ENCODE measurements around the gene PTH1R. TPM values are rescaled to one million over a fixed set of nuclear protein-coding genes. Genes with fewer than 3 reads are reported as not detected.
A peak's percentile ranks its signal among the peaks of the same experiment; 100 is the strongest.

Gene PTH1R
- total RNA-seq, 2 donors from 2014 or later = 5.6 to 8.9 TPM

DNA sequence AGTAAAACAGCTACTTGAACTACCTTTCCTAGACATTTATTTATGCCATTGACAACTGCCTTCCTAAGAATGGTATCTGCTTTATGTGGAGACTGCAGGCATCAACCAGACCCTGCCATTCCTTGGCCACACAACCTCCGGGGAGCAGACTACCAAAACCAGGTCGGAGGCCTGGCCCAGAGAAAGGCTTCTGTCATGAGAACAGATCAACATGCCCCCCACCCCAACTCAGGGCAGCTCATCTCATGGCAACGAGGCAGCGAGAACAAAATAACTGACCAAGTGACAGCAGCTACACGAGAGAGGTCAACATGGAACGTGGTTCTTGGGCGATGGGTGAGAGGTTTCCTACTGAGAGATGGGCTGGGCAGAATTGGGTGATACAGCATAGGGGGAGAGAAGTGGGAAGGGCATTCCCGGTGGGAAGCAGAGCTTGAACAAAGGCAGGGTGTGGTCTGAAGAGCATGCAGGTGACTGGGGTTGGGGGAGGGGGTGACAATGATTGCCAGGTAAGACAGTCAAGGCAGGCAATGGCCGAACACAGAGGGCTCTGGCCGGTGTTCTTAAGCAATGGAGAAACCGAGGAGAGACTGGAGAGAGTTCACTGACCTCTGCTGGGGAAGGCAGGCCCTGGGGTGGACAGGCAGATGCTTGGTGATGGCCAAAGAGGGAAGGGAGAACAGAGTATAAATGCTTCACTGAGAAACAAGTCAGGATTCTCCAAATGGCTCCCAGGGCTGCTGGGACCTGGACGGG, 65.1 kb downstream of the PTH1R start:
- TF ChIP-seq, protein P1, sequence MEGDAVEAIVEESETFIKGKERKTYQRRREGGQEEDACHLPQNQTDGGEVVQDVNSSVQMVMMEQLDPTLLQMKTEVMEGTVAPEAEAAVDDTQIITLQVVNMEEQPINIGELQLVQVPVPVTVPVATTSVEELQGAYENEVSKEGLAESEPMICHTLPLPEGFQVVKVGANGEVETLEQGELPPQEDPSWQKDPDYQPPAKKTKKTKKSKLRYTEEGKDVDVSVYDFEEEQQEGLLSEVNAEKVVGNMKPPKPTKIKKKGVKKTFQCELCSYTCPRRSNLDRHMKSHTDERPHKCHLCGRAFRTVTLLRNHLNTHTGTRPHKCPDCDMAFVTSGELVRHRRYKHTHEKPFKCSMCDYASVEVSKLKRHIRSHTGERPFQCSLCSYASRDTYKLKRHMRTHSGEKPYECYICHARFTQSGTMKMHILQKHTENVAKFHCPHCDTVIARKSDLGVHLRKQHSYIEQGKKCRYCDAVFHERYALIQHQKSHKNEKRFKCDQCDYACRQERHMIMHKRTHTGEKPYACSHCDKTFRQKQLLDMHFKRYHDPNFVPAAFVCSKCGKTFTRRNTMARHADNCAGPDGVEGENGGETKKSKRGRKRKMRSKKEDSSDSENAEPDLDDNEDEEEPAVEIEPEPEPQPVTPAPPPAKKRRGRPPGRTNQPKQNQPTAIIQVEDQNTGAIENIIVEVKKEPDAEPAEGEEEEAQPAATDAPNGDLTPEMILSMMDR (IDR thresholded peaks at IDR 0.05) = no peak
- DNase-seq (ENCODE audit: low spot score) = no peak
- no peak overlapping the region for H3K4me3 ChIP-seq
- no peaks in the 10 kb centered on the region for H3K27me3 ChIP-seq (replicated peaks; ENCODE audit: insufficient read depth)
- ATAC-seq (ENCODE audit: insufficient number of reproducible peaks, low FRiP score, low read depth) = no peak
- no peaks in the 10 kb centered on the region for H3K9me3 ChIP-seq
- H3K36me3 ChIP-seq = peaks cover 10% of the 10 kb centered on the region
- H3K4me1 ChIP-seq (ENCODE audit: control insufficient read depth in 1 of 2, low read depth in 2 of 2) = peaks cover 14 to 38% of the 10 kb centered on the region in 2 donors
- no peak overlapping the region for H3K27ac ChIP-seq

DNA sequence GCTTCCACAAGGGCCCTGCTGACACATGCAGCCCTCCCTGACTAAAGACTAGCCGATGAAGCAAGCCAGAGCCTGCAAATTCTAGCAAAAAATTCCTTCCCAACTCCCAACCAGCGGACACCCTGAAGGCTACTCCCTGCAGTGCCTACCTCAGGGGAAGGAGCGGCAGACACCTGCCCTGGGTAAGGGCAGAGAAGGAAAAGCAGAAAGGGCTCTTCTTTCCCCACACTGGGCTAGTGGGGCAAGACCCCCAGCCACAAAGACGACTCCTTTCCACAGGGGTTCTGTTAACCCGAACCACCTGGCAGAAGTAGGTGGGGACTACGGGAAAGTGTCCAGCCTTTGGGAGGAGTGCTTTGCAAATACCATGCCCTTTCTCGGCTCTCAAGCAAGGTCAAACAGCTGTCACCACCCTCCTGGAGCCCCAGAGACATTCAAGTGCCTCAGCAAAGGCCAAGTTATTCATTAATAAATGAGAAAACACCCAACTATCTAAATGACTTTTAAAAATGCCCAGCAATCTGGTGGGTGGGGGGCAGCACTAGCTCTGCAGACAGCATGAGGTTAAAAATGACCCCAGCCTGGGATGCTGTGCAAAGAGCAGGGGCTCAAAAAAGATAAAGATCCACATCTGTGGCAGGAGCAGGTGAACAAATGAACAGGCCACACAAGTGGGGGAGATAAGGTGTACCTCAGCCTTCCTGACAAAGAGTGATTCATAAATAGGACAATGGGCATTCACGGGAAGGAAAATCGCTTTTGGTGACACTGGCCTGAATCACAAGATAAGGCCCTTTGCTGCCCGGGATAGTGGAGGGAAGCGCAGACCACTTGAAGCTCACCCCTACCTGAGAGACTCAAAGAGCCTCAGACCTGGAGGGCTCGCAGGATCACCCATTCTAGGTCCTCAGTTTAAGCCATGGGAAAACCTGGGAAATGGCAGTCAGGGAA, 66.0 kb downstream of the PTH1R start:
- TF ChIP-seq, protein P1 (IDR thresholded peaks at IDR 0.05) = no peak
- H3K4me1 ChIP-seq (ENCODE audit: control insufficient read depth in 1 of 2, low read depth in 2 of 2) = peaks cover 22 to 46% of the 10 kb centered on the region in 2 donors

DNA sequence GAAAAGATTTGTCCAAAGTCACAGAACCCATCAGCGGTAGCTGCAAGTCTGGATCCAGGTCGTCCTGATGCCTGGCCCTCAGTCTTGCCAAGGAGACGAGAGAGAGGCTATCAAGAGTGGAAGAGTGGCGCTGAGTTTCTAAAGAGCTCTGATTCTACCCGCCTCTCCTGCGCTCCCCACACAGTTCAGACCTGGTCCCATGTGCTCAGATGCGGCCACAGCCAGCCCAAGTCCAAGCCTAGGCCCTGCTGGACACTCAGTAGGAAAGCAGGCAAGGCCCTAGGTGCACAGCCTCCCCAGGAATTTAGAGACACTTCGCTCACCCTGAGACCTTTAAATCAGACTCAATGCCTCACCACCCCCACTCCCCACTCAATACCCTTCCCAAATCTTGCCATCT, 66.7 kb downstream of the PTH1R start:
- Histone ChIP-seq H3K27me3 (replicated peaks; ENCODE audit: insufficient read depth) (no peaks in the 10 kb centered on the region), H3K4me3 (no peak overlapping the region), H3K36me3 (peaks cover 10% of the 10 kb centered on the region), H3K4me1 (ENCODE audit: control insufficient read depth in 1 of 2, low read depth in 2 of 2) (peaks cover 29 to 53% of the 10 kb centered on the region in 2 donors), H3K27ac (no peak overlapping the region), H3K9me3 (no peaks in the 10 kb centered on the region)
- no peak for ATAC-seq (ENCODE audit: insufficient number of reproducible peaks, low FRiP score, low read depth)
- no peak for DNase-seq (ENCODE audit: low spot score)
- TF ChIP-seq, protein P1 (IDR thresholded peaks at IDR 0.05) = no peak

More for the DNA sequence above, 66.0 kb downstream of the PTH1R start:
- H3K27ac ChIP-seq = peak overlapping the region in 1 of 2 donors; percentile 7
- H3K4me3 ChIP-seq = no peak overlapping the region
- no peaks in the 10 kb centered on the region for H3K9me3 ChIP-seq
- H3K27me3 ChIP-seq (replicated peaks; ENCODE audit: insufficient read depth) = no peaks in the 10 kb centered on the region
- ATAC-seq (ENCODE audit: insufficient number of reproducible peaks, low FRiP score, low read depth) (no peak), DNase-seq (ENCODE audit: low spot score) (no peak)
- H3K36me3 ChIP-seq = peaks cover 10% of the 10 kb centered on the region

DNA sequence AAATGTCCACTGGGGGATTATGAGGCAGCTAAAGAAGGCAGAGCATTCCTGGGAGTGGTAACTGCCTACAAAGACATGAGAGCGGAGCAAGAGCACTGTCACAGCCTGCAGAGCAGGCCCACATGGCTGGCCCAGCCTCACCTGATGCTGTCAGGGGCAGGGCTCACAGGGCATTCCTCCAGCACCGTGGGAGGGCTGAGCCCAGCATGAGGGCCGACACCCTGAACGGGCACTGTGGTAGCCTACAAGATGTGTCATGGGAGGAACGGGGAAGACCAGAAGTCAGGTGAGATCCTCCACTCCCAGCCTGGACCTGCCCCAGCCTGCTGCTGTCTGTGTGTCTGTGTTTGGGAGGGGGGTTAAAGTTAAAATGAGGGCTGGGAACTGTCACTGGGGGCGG, 68.9 kb downstream of the PTH1R start:
- H3K27ac ChIP-seq = peak overlapping the region in 1 of 2 donors; percentile 66
- peaks cover 44 to 69% of the 10 kb centered on the region in 2 donors for H3K4me1 ChIP-seq (ENCODE audit: control insufficient read depth in 1 of 2, low read depth in 2 of 2)
- H3K27me3 ChIP-seq (replicated peaks; ENCODE audit: insufficient read depth) = no peaks in the 10 kb centered on the region
- H3K9me3 ChIP-seq = no peaks in the 10 kb centered on the region
- ATAC-seq (ENCODE audit: insufficient number of reproducible peaks, low FRiP score, low read depth) (no peak), DNase-seq (ENCODE audit: low spot score) (no peak)
- TF ChIP-seq, protein P1 (IDR thresholded peaks at IDR 0.05) = no peak
- no peak overlapping the region for H3K4me3 ChIP-seq
- H3K36me3 ChIP-seq = no peaks in the 10 kb centered on the region

Measured in thoracic aorta (tissue), 2 donors.